Natural killer cell (primary cell): ENCODE measurements around the gene GMCL1. TPM values are rescaled to one million over a fixed set of nuclear protein-coding genes. Genes with fewer than 3 reads are reported as not detected.

Source experiments
- ATAC-seq, 3 donors: fragments of 150-1000 bp in 2 of 3; fragments of 200-7000 bp in 1 of 3; cut with Tn5 transposase; 1 replicate in 1 of 3; 2 replicates in 2 of 3; pipeline ENCODE4 v1.10.0; 2021; ENCODE audit warnings: mild to moderate bottlenecking in 2 of 3, moderate library complexity in 2 of 3
- DNase-seq, 2 donors: peaks; one replicate each; pipeline versions ENCODE4 v3.0.0 to v3.0.0-alpha.2; 2013 to 2021; ENCODE audit warnings: mixed read lengths in 1 of 2
- H3K27ac ChIP-seq: one replicate; pipeline ENCODE4 v1.5.1; 2013; ENCODE audit warnings: mild to moderate bottlenecking, low read length
- H3K27me3 ChIP-seq: one replicate; pipeline ENCODE4 v1.6.1; 2013; ENCODE audit warnings: low read length; ENCODE audit not compliant: control insufficient read depth, insufficient read depth
- H3K36me3 ChIP-seq: one replicate; pipeline ENCODE4 v1.6.1; 2013; ENCODE audit warnings: low read length; ENCODE audit not compliant: control insufficient read depth, insufficient read depth
- H3K4me1 ChIP-seq: one replicate; pipeline ENCODE4 v1.6.1; 2013; ENCODE audit warnings: low read length; ENCODE audit not compliant: control insufficient read depth, insufficient read depth
- H3K4me3 ChIP-seq: one replicate; pipeline ENCODE4 v1.5.1; 2013; ENCODE audit warnings: low read length
- H3K9me3 ChIP-seq: one replicate; pipeline ENCODE4 v1.6.1; 2013; ENCODE audit warnings: low read length; ENCODE audit not compliant: control insufficient read depth, insufficient read depth
- H3K27ac Mint-ChIP-seq, 2 donors: one replicate each; pipeline ENCODE4 v1.8.0; 2022; ENCODE audit warnings: mild to moderate bottlenecking in 2 of 2, mixed read lengths in 2 of 2, moderate library complexity in 1 of 2
- H3K27me3 Mint-ChIP-seq, 2 donors: one replicate each; pipeline ENCODE4 v1.8.0; 2022; ENCODE audit warnings: low read depth in 2 of 2, mixed read lengths in 2 of 2
- H3K36me3 Mint-ChIP-seq: one replicate; pipeline ENCODE4 v1.8.0; 2022; ENCODE audit warnings: mixed read lengths
- H3K4me1 Mint-ChIP-seq, 2 donors: one replicate each; pipeline ENCODE4 v1.8.0; 2022; ENCODE audit warnings: mixed read lengths in 2 of 2
- H3K4me3 Mint-ChIP-seq: one replicate; pipeline ENCODE4 v1.8.0; 2022; ENCODE audit warnings: mild to moderate bottlenecking, moderate library complexity, mixed read lengths
- H3K9me3 Mint-ChIP-seq, 2 donors: one replicate each; pipeline ENCODE4 v1.8.0; 2022; ENCODE audit warnings: mixed read lengths in 2 of 2
- CTCF ChIP-seq: fragments of 200-600 bp; IDR thresholded peaks from one replicate; pipeline ENCODE4 v1.8.0; 2022; ENCODE audit warnings: antibody characterized with exemption
- WGBS: methylation state at CpG from one replicate; pipeline ENCODE4 v1.1.7; 2013; ENCODE audit warnings: missing lambda C conversion rate; ENCODE audit not compliant: insufficient coverage; 5-methylcytosine and 5-hydroxymethylcytosine counted together
- intact Hi-C: fragments of 100-400 bp; cut with micrococcal nuclease; formaldehyde crosslinking; loops from one replicate; pipeline ENCODE4 v1.14.2; 2022
- total RNA-seq, 4 donors: library from RNA; stranded (reverse); fragments of 120-200 nt in 1 of 4; gene quantifications; one replicate each; pipeline versions ENCODE4 v1.2.3 to v1.2.4, GENCODE V29; 2013 to 2022

GMCL1 gene
- total RNA-seq, 3 donors from 2014 or later (not counting 1 experiment from before 2014, with no cell fraction given): 34.6 to 49.4 (median 35.9) TPM

- intact Hi-C loops: no loop called here
- no peak for TF ChIP-seq CTCF
- WGBS: 96% methylated on average over 2 of the region's 3 CpGs
- Histone ChIP-seq H3K9me3 (no peaks in the 10 kb centered on the region), H3K4me3 (no peak overlapping the region), H3K27me3 (no peaks in the 10 kb centered on the region), H3K4me1 (no peaks in the 10 kb centered on the region), H3K36me3 (peaks cover 69% of the 10 kb centered on the region), H3K27ac (no peak overlapping the region)
- DNase-seq (no peak), ATAC-seq (no peak)
- Mint-ChIP-seq H3K4me1 (no peaks in the 10 kb centered on the region), H3K27ac (no peak overlapping the region), H3K27me3 (no peaks in the 10 kb centered on the region), H3K36me3 (no peaks in the 10 kb centered on the region), H3K4me3 (no peak overlapping the region), H3K9me3 (no peaks in the 10 kb centered on the region)
These were observed 15.1 kb downstream of the GMCL1 start for GRCh38 chr2:69844560-69844959.

GRCh38 chr2:69846182-69847067, 17.0 kb downstream of the GMCL1 start:
- Mint-ChIP-seq H3K36me3 (no peaks in the 10 kb centered on the region), H3K4me3 (no peak overlapping the region), H3K9me3 (no peaks in the 10 kb centered on the region), H3K27ac (peak overlapping the region; percentile 12 to 41), H3K27me3 (no peaks in the 10 kb centered on the region), H3K4me1 (no peaks in the 10 kb centered on the region)
- Histone ChIP-seq H3K4me1 (no peaks in the 10 kb centered on the region), H3K27ac (no peak overlapping the region), H3K36me3 (peaks cover 69% of the 10 kb centered on the region), H3K4me3 (no peak overlapping the region), H3K9me3 (no peaks in the 10 kb centered on the region), H3K27me3 (no peaks in the 10 kb centered on the region)
- ATAC-seq (no peak), DNase-seq (no peak)
- WGBS: 98% methylated on average over 5 of the region's 9 CpGs
- intact Hi-C loops: no loop called here
- TF ChIP-seq CTCF: no peak

GRCh38 chr2:69847068-69847828, 17.8 kb downstream of the GMCL1 start:
- H3K27ac ChIP-seq: no peak overlapping the region
- no peak for DNase-seq
- Mint-ChIP-seq H3K4me1 (no peaks in the 10 kb centered on the region), H3K27ac (peak overlapping the region in 1 of 2 donors; percentile 12), H3K9me3 (no peaks in the 10 kb centered on the region), H3K27me3 (no peaks in the 10 kb centered on the region), H3K36me3 (no peaks in the 10 kb centered on the region), H3K4me3 (no peak overlapping the region)
- TF ChIP-seq CTCF: no peak
- no peaks in the 10 kb centered on the region for H3K9me3 ChIP-seq
- no peaks in the 10 kb centered on the region for H3K27me3 ChIP-seq
- ATAC-seq: no peak
- WGBS: 94% methylated on average over 4 of the region's 5 CpGs
- intact Hi-C loops: no loop called here
- H3K4me1 ChIP-seq: no peaks in the 10 kb centered on the region
- no peak overlapping the region for H3K4me3 ChIP-seq
- H3K36me3 ChIP-seq: peaks cover 67% of the 10 kb centered on the region
